ENCODE measurements around the gene SERPINC1.
"Not testable (repeated sequence)": the region's sequence is repeated elsewhere in the genome, so short reads cannot be mapped to it uniquely, and the experiment has no call there.

SERPINC1 gene

DNA sequence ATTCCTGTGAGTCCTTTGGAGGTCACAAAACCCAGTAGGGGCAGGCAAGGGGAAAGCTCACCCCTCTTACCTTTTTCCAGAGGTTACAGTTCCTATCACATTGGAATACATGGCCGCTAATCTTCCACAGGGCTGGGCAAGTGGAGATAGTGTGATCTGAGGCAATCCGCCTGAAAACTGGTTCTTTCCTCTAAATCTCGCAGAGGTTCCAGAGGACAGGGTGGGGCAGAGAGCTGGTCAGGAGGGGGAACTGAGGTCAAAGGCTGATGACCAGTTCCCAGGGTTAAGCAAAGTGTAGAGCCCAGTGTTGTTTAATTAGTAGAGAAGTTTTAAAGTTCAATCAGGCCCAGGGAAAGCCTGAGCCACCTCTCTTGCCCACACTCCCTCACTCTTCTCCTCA is at the start of gene SERPINC1:
Gene SERPINC1 (minus strand): TSS at position 179 of the 400 bp plus-strand sequence. CDS start 68 bp downstream, at position 111.
- no peak for DNase-seq (ENCODE audit: low read depth)

DNA sequence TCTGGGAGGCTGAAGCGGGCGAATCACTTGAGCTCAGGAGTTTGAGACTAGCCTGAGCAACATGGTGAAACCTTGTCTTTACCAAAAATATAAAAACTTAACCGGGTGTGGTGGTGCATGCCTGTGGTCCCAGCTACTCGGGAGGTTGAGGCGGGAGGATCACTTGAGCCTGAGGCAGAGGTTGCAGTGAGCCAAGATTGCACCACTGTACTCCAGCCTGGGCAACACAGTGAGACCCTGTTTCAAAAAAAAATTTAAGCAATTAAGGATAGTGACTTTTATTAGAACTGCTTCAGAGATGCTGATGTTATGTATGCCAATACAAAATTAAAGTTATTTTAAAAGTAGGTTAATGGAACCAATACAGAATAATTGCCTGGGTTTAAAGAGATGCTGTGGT is 48.8 kb upstream of the SERPINC1 start:
- not testable (repeated sequence) for DNase-seq (ENCODE audit: low read depth)

DNA sequence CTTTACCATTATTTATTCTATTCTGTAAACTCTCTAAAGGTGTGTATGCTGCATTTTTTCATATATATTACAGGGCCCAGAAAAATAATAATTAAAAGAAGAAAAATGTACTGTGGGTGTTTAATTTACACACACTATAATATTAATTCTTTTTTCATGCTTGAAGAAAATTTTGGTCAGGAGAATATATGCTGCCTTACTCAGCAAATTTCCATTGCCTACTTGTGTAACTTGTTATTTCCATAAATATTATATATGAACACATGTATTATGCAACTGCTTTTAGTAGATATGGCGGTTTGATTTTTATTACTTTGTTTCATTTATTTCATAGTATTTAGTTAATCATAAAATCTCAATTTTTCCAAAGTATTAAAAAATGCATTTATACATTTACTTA is 46.4 kb upstream of the SERPINC1 start:
- no peak for DNase-seq (ENCODE audit: low read depth)

DNA sequence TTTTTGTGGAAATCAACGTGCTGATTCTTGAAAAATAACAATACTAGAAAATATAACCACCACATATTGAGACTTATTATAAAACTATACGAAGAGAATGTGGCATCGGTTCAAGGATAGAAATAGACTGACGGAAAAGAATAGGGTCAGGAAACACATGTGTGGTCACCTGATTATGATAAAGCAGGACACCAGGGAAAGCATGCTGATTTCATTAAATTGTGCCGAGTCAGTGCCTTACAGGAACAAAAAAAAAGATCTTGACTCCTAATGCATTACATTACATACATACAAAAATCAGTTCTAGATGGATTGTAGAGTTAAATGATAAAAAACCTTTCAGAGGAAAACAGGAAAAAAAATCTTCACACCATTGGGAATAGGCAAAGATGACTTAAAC is 43.5 kb upstream of the SERPINC1 start:
- DNase-seq (ENCODE audit: low read depth) = no peak

DNA sequence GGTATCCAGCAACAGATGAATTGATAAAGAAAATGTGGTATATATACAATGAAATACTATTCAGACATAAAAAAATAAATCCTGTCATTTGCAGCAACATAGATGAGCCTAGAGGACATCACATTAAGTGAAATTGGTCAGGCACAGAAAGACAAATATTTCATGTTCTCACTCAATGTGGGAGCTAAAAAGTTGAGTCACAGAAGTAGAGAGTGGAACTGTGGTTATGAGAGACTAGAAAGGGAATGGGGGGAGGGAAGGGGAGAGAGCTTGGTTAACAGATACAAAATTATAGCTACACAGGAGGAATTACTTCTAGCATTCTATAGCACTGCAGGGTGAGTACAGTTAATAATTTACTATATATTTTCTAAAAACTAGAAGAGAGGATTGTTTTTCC is 37.1 kb upstream of the SERPINC1 start:
- no peak for DNase-seq (ENCODE audit: low read depth)

DNA sequence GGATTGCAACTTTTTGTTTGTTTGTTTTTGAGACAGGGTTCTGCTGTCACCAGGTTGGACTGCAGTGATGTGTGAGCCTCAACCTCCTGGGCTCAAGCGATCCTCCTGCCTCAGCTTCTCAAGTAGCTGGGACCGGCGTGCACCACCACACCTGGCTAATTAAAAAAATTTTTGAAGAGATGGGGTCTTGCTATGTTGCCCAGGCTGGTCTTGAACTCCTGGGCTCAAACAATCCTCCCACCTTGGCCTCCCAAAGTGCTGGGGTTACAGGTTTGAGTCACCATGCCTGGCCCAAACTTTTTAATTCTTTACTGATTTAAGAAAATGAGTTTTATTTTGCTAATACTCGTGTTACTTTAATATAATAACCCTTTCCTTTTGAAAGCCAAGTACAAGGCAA is 31.5 kb upstream of the SERPINC1 start:
- no peak for DNase-seq (ENCODE audit: low read depth)

DNA sequence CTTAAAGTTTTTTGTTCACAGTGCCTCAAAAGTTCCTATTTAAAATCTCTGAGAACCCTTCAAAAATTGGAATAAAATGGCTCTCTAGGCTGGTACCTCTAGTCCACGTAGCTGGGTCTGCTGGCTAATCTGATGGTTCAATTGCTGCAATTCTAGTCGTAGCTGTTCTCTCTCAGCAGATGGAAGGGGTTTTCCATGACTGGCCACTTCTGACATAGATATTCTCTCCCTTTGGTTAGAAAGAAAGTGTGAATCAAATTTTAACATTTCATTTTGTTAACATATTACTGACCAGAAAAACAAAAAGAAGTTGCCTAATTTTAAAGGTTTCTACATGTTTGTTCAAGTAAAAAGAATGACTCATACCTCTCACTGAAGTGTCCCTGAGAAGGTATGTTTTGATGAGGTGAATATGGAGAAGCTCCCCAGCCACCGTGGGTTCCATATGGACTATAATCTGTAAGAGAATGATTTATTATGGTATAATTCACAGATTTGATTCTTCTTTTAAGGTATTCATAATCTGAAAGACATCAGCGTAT is 29.3 kb upstream of the SERPINC1 start:
- DNase-seq (ENCODE audit: low read depth) = no peak

DNA sequence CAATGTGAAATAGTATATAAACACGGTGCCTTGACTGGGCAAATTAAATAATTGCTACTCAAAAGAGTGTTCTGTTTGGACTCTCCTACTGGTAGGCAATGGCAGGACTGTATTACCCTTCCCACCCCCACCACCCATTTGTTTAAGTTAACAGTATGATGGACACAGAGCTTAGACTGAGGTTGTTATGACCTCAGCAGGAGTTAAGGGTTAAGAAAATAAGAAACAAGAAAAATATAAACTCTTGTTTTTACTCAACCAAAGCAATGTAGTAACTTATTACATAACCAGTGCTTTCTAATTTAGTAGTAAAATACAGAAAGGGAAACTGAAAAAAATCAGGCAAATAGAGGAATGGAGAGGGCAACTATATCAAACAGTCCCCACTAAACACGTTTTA is 19.9 kb upstream of the SERPINC1 start:
- DNase-seq (ENCODE audit: low read depth) = no peak

DNA sequence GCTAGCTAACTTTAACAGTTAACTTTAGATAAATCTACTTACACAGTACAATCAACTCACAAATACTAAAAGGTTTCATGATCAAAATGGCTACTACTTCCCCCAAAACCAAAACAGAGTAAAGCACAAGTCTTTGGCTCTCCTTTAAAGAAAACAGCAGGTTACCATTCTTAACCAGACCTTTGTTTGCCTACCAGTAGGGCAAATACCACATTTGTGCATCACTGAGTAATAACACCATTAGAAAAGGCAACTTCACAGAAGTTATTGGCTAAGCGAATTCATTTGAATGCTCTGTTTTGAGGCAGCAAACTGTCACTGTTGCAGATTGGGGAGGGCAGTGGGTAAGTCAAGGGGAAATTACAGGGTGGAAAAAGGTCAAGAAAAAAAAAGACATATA is 17.3 kb upstream of the SERPINC1 start:
- DNase-seq (ENCODE audit: low read depth) = no peak

DNA sequence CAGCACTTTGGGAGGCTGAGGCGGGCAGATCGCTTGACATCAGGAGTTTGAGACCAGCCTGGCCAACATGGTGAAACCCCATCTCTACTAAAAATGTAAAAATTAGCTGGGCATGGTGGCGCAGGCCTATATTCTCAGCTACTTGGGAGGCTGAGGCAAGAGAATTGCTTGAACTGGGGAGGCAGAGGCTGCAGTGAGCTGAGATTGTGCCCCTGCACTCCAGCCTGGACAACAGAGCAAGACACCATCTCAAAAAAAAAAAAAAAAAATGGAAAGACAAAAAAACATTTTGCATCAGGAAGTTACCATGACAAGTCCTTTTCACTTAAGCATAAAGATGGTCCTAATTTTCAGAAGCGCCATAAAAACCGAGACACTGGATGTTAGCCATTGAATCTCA is 13.4 kb upstream of the SERPINC1 start:
- not testable (repeated sequence) for DNase-seq (ENCODE audit: low read depth)

DNA sequence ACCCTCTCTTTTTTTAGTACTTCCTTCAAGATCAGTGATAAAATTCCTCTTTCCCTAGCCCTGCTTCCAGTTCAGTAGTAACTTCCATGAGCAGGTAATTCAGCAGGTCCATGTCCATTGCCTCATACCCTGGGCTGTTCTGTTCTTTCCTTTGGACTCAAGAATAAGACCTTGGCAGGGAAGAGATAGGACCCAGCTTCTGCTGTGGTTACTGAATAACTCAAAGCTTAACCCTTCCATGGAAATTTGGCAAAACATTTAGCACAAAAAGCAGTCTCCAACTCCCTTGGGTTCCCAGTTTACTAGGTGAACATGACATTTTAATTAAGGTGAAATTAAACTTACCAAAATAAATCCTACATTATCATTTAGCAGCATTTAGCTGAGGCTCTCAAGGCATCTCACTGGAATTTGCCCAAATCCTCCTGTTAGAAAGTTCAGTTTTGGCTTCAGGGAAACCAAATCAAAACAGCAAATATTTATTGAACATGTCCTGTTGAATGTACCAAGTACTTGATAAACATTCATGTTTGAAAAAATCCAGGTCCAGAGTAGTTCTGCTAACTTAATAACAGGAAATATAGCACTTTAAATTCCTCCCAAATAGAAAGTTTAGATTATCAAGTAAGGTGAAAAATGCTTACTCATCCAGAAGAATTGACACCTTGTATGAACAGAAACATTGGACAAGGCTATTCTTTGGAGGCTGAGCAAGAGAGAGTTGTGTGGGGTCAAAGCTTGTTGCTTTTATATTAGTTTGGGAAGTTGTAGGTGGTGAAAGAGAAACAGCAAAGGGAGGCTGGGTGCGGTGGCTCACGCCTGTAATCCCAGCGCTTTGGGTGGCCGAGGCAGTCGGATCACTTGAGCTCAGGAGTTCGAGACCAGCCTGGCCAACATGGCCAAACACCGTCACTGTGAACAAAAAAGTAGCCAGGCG is 8.4 kb upstream of the SERPINC1 start:
- no peak for DNase-seq (ENCODE audit: low read depth)

DNA sequence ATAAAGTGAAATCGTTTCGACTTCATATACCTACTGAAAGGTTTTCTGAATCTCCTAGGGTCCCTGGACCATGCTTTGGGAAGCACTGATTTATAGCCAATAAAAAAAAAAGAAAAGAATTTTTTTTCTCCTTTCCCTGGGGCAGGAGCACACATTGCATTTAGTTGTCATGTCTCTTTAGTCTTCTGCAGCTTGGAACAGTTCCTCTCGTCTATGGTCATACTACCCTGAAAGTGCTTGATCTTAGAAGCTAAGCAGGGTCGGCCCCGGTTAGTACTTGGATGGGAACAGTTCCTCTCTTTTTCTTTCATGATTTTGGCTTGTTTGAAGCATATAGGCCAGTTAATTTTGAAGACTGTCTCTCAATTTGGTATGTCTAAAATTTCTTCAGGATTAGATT is 3.7 kb upstream of the SERPINC1 start:
- DNase-seq (ENCODE audit: low read depth) = no peak

DNA sequence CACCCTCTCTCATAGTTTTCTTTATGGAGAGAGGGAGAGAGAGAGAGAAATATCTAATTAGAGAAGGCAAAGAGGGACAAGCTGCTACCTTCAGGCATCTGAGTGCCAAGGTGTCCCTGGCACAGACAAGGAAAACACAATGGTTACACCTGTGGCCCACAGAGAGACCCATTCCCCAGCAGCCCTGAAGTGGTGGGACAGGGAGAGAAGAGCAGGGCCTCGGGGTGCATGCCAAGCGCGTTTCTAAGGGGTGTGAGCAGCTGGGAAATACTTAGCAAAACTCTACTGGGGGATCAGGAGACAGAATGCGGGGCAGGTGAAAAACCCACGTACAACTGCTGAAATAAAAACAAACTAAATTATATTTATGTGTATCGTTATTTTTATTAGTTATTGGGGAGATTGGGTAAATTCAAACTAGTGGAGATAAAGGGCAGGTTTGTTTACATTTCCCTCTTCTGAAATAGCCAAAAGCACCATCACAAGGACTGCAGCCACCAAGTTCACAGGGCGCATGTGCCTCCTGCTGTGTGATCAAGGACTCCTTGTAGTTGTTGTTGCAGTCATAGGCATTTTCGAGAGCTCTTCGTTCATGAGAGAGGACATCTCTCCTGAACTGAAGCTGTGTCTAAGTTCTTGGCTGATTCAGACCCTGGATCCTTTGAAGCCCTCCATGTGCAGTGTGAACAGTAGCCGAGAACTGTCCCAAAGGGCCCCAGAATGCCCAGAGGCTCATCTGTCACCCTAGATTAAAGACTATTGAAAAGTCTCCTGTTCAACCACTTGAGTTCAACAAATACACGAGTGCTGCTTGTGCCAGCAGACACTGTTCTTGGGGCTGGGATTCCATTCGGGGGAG is 737 bp upstream of the SERPINC1 start:
- DNase-seq (ENCODE audit: low read depth) = no peak

DNA sequence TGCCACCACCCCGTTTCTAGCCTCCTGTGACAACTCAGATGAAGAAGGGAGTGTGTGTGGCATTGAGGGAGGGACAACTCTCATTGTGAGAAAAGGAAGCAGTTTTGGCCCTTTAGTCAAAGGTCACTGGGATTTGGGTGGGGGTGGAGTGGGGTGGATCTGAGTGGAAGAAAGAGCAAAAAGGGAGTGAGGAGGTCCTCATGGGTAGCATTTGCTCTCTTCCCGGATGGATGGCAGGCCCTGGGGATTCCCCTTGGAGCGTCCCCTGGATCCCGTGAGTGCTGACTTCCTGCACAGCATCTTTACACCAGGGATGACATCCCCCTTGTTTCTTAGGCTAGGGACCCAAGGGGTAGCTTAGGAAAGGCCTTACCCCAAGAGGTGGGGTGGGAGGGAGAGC is 460 bp downstream of the SERPINC1 start:
- DNase-seq (ENCODE audit: low read depth) = no peak

DNA sequence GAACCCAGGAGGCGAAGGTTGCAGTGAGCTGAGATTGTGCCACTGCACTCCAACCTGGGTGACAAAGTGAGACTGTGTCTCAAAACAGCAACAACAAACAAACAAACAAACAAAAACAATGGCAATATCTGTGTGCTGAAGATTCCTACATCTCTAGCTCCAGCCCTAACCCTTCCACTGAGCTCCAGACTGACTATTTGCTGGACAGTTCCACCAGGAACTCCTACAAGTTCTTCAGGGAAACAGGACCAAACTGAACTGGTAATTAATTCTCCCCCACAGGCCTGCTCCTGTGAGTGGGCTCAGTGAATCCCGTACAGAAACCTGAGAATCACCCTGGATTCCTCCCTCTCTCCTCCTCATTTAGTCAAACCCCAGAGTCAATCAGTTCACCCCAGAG is 1.5 kb downstream of the SERPINC1 start:
- DNase-seq (ENCODE audit: low read depth) = no peak

DNA sequence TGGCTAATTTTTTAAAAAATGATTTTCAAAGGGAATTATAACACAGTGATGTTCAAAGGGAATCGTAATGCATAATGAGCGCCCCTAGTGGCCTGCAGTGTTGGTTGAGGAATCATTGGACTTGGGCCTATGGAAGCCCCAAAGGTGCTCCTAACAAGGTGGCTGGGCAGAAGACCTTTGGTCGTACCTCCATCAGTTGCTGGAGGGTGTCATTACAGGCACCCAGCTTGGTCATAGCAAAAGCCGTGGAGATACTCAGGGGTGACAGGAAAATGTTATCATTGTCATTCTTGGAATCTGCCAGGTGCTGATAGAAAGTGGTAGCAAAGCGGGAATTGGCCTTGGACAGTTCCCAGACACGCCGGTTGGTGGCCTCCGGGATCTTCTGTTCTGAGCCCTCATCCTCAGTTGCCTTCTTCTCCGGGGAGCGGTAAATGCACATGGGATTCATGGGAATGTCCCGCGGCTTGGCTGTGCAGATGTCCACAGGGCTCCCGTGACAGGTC is 2.7 kb downstream of the SERPINC1 start:
- no peak for DNase-seq (ENCODE audit: low read depth)

DNA sequence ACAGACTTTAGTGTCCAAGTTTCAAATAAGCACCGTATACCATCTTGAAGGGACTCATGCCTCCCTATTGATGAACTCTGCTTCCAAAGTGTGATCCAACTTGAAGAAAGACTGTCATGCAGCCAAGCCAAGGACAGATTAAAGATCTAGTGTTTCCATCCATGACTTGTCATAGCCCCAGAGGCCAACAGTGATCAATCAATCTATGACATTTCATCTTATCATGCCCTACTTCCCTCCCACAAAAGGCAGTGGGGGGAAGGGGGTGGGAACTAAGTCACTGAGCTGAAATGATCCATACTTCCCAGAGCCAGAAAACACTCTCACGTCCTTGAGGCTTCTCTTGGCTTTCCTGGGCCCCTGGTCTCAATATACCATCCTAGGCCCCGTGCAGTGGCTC is 4.0 kb downstream of the SERPINC1 start:
- DNase-seq (ENCODE audit: low read depth) = no peak

DNA sequence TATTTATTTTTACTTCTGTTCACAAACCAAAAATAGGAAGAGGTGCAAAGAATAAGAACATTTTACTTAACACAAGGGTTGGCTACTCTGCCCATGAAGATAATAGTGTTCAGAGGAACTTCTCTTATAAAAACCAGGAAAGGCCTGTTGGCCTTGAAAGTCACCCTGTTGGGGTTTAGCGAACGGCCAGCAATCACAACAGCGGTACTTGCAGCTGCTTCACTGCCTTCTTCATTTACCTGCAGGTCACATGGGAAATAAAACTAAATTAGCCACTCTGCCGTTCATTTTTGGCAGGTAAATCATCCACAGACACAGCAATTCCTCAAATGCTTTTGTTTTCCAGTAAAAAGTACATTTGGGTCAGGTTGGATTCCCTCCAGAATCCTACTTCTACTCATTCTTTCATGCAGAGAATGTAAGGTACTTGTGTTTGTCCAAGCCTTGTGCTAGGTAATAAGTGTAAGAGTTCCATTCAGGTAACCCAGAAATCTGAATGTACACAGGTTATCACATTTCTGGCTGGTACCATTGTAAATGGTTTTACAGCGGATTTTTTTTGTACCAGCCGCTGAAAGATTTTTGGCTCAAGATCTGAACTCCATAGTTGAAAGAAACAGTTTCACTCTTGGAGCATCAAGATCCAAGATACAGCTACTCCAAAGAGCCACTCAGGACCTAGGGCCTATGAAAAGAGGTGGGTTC is 13.1 kb downstream of the SERPINC1 start:
- DNase-seq (ENCODE audit: low read depth) = no peak

DNA sequence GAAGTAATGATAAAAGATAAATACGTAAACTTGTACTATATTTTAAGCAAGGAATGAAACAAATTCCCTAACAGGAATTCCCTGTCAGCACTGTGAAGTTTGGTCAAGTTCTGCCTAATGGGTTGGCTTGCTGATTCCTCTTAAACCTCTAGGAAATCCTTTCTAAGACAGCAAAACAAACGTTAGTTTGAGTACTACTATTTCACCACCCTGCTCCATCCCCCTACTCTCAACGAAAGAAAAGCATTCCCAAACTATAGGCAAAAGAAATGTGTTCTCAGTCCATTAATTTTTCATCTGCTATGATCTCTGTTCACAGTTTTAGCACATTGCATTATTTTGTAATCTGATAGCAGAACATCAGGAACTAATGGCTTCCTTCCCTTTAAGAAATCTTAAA is 16.1 kb downstream of the SERPINC1 start:
- no peak for DNase-seq (ENCODE audit: low read depth)

DNA sequence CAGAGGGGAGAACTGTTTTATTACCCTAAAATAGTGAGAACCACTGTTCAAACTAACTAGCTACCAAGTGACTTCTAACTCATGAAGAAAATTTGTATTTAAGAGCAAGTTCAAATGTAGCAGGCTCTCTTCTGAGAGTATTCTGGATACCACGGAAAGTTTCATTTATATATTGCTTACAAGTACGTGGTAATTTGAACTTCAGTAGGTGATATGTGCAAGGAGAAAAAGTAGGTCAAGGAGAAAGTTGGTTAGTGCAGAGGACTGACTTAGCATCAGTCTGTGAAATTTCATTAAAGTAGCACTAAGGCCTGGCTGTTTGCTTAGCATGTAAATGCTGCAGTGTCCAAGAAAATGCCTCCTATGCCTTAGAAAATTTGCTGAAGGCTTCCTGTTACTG is 16.7 kb downstream of the SERPINC1 start:
- DNase-seq (ENCODE audit: low read depth) = no peak

DNA sequence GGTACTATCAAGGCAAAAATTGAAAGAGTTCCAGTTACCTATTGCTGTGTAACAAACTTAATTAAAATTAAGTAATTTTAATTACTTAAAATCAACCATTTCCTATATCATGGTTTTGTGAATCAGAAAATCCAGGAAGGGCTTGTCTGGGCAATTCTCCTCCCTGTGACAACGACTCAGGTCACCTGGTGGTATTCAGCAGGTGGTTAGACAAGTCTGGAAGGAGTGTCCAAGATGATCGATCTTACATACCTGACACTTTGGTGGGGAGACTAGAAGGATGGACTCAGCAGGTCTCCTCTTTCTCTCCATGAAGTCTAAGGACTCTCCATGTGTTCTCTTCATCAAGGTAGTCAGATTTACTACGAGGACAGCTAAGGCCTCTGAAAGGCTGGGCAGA is 22.9 kb downstream of the SERPINC1 start:
- DNase-seq (ENCODE audit: low read depth) = no peak

DNA sequence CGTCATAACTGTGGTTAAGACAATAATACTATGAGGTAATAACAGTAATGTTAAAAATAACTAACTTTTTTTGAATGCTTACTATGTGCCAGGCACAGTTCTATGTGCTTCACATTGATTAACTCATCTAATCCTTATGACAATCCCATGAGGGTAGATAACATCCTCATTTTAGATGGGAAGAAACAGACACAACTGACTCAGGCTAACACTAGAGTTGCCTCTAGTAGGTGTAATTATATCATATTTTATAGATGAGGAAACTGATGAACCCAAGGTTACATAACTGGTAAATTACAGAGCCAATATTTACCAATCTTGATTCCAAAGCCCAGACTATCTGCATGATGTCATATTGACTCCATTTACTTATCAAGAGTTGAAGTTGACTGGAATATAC is 23.5 kb downstream of the SERPINC1 start:
- DNase-seq (ENCODE audit: low read depth) = no peak

Data from fibroblast of the conjunctiva (primary cell).